DMS53 treated with DMSO at 0.1 percent for 48 hours (cell line): ENCODE results near the gene ZNF365.
"Not testable (repeated sequence)": the region's sequence is repeated elsewhere in the genome, so short reads cannot be mapped to it uniquely, and the experiment has no call there.

Experiments used
- DNase-seq: peaks from one replicate; lab custom pipeline; 2025; ENCODE audit not compliant: unreplicated experiment; lab: John Stamatoyannopoulos, UW

ZNF365 gene

GRCh38 chr10:62373995-62374861 is at the start of gene ZNF365:
Gene ZNF365, plus strand, starts transcription at chr10:62374369. Its CDS starts 1,825 bp downstream, at chr10:62376194.
- DNase-seq: peak; percentile 34

- no peak for DNase-seq
These were observed 48.0 kb upstream of the ZNF365 start for GRCh38 chr10:62326176-62326575.

GRCh38 chr10:62327885-62328284 is 46.3 kb upstream of the ZNF365 start:
- no peak for DNase-seq

- DNase-seq: no peak
These were observed 44.0 kb upstream of the ZNF365 start for GRCh38 chr10:62330213-62330612.

- DNase-seq: no peak
These were observed 41.8 kb upstream of the ZNF365 start for GRCh38 chr10:62332406-62332805.

GRCh38 chr10:62333135-62333889 is 40.9 kb upstream of the ZNF365 start:
- no peak for DNase-seq

GRCh38 chr10:62333988-62334682 is 40.0 kb upstream of the ZNF365 start:
- DNase-seq: no peak

GRCh38 chr10:62335326-62335725 is 38.8 kb upstream of the ZNF365 start:
- peak; percentile 55 for DNase-seq

- DNase-seq: no peak
These were observed 37.8 kb upstream of the ZNF365 start for GRCh38 chr10:62336404-62336803.

- no peak for DNase-seq
These were observed 32.8 kb upstream of the ZNF365 start for GRCh38 chr10:62341419-62341818.

GRCh38 chr10:62343000-62343399 is 31.2 kb upstream of the ZNF365 start:
- no peak for DNase-seq

GRCh38 chr10:62348029-62348428 is 26.1 kb upstream of the ZNF365 start:
- DNase-seq: no peak

- DNase-seq: no peak
These were observed 21.7 kb upstream of the ZNF365 start for GRCh38 chr10:62352356-62352970.

GRCh38 chr10:62354916-62355315 is 19.3 kb upstream of the ZNF365 start:
- no peak for DNase-seq

- no peak for DNase-seq
These were observed 17.7 kb upstream of the ZNF365 start for GRCh38 chr10:62356447-62356846.

GRCh38 chr10:62358151-62358550 is 16.0 kb upstream of the ZNF365 start:
- DNase-seq: not testable (repeated sequence)

GRCh38 chr10:62373639-62373994 is 552 bp upstream of the ZNF365 start:
- DNase-seq: no peak

GRCh38 chr10:62374862-62375710 is 917 bp downstream of the ZNF365 start:
- DNase-seq: peak; percentile 51

GRCh38 chr10:62376071-62377025 is 2.2 kb downstream of the ZNF365 start:
- no peak for DNase-seq
